GM23248 (cell line): ENCODE results near the gene OR6S1.

Experiments used
- EZH2 ChIP-seq: fragments of 200-600 bp; sonication (generic); IDR thresholded peaks from 2 replicates; pipeline ENCODE4 v1.6.1; 2018; ENCODE audit warnings: antibody characterized with exemption, mild to moderate bottlenecking; ENCODE audit not compliant: insufficient read depth, poor library complexity, severe bottlenecking
- EZH2phosphoT487 ChIP-seq: fragments of 200-600 bp; sonication (generic); IDR thresholded peaks from 2 replicates; pipeline ENCODE4 v1.6.1; 2018; ENCODE audit warnings: antibody characterized with exemption, moderate library complexity, mild to moderate bottlenecking, low read depth; ENCODE audit not compliant: insufficient read depth

DNA sequence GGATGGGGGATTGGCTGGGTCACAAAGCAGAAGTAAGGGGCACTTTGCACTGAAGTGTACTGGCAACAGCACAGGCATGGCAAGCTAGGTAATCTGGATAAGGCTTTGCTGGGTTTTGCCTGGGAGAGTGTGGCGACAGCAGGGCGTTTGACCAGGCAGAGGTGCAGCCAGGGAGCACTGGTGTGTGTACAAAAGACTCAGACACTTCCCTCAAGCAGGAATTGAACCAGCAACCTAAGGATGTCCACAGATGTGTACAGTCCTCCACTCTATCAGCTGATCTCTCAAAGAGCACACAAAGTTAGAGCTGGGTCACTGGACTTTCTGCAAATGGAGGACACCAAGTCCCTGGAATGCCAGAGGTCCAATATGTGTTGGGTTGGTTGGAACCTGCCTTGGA, 27.5 kb upstream of the OR6S1 start:
- no peak for TF ChIP-seq EZH2
- no peak for TF ChIP-seq EZH2phosphoT487
